Mesothelial cell of epicardium (in vitro differentiated cells): ENCODE data around the gene TOMM70. TPM values are rescaled to one million over a fixed set of nuclear protein-coding genes. Genes with fewer than 3 reads are reported as not detected.

ENCODE experiments used
- DNase-seq, 2 experiments: peaks; one replicate each; pipeline ENCODE4 v3.0.0; 2021; ENCODE audit warnings: low spot score in 2 of 2; ENCODE audit not compliant: unreplicated experiment in 2 of 2
- H3K27ac Mint-ChIP-seq: 2 replicates; pipeline ENCODE4 v1.8.0; 2021; ENCODE audit warnings: mixed read lengths
- H3K27me3 Mint-ChIP-seq: 2 replicates; pipeline ENCODE4 v1.8.0; 2021; ENCODE audit warnings: low read depth, mixed read lengths
- H3K36me3 Mint-ChIP-seq: 2 replicates; pipeline ENCODE4 v1.8.0; 2021; ENCODE audit warnings: mixed read lengths
- H3K4me1 Mint-ChIP-seq: 2 replicates; pipeline ENCODE4 v1.8.0; 2021; ENCODE audit warnings: mixed read lengths
- H3K4me3 Mint-ChIP-seq: 2 replicates; pipeline ENCODE4 v1.8.0; 2021; ENCODE audit warnings: mild to moderate bottlenecking, moderate library complexity, mixed read lengths
- H3K9me3 Mint-ChIP-seq: 2 replicates; pipeline ENCODE4 v1.8.0; 2021; ENCODE audit warnings: mixed read lengths
- total RNA-seq: library from RNA; stranded (reverse); gene quantifications from 3 replicates; pipeline ENCODE4 v1.2.1, GENCODE V29; 2021
- TF ChIP-seq, protein P1 (sequence below): fragments of 200-600 bp; sonication (generic); IDR thresholded peaks from one replicate; pipeline ENCODE4 v1.5.0; 2021; ENCODE audit warnings: antibody characterized with exemption; ENCODE audit not compliant: unreplicated experiment

Gene TOMM70
- total RNA-seq, 1 donor from 2014 or later = 37.3 TPM

DNA sequence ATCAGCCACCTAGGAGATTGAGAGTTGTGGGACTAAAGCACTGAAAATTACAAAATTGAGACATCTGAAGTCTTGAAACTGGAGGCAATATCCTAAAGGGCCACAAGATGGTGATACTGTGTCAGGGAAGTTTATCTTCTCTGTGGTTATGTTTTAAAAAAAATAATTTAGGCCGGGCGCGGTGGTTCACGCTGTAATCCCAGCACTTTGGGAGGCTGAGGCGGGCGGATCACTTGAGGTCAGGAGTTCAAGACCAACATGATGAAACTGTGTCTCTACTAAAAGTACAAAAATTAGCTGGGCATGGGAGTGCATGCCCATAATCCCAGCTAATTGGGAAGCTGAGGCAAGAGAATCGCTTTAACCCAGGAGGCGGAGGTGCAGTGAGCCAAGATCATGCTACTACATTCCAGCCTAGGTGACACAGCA, 84.2 kb downstream of the TOMM70 start:
- Mint-ChIP-seq H3K27ac (no peak overlapping the region), H3K36me3 (peaks cover 5% of the 10 kb centered on the region), H3K4me1 (no peaks in the 10 kb centered on the region), H3K4me3 (no peak overlapping the region), H3K27me3 (no peaks in the 10 kb centered on the region), H3K9me3 (no peaks in the 10 kb centered on the region)
- TF ChIP-seq, protein P1, sequence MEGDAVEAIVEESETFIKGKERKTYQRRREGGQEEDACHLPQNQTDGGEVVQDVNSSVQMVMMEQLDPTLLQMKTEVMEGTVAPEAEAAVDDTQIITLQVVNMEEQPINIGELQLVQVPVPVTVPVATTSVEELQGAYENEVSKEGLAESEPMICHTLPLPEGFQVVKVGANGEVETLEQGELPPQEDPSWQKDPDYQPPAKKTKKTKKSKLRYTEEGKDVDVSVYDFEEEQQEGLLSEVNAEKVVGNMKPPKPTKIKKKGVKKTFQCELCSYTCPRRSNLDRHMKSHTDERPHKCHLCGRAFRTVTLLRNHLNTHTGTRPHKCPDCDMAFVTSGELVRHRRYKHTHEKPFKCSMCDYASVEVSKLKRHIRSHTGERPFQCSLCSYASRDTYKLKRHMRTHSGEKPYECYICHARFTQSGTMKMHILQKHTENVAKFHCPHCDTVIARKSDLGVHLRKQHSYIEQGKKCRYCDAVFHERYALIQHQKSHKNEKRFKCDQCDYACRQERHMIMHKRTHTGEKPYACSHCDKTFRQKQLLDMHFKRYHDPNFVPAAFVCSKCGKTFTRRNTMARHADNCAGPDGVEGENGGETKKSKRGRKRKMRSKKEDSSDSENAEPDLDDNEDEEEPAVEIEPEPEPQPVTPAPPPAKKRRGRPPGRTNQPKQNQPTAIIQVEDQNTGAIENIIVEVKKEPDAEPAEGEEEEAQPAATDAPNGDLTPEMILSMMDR = peak; percentile 77
- no peak for DNase-seq

Other genes starting within 250 kb of the TOMM70 start
- gene TBC1D23, start 140.1 kb downstream of the TOMM70 start, total RNA-seq = 31.6 to 34.0 TPM (median 32.7 TPM) in 3 replicates
- 50.1 to 57.6 TPM (median 56.4 TPM) in 3 replicates for gene NIT2, start 66.3 kb downstream of the TOMM70 start, total RNA-seq
- 4.3 to 4.9 TPM (median 4.4 TPM) in 3 replicates for gene LNP1, start 450 bp upstream of the TOMM70 start, total RNA-seq
- gene TMEM45A, start 91.5 kb upstream of the TOMM70 start, total RNA-seq = 20.8 to 25.7 TPM (median 24.0 TPM) in 3 replicates
- gene ADGRG7, start 208.5 kb upstream of the TOMM70 start, total RNA-seq = not detected in 3 replicates